ENCODE data around the gene CIDEC.

CIDEC gene

GRCh38 chr3:9846931-9847488, 33.0 kb downstream of the CIDEC start:
- DNase-seq (ENCODE audit: low spot score), result no peak

- DNase-seq (ENCODE audit: low spot score), result no peak
Observed at GRCh38 chr3:9846231-9846630, 33.8 kb downstream of the CIDEC start.

GRCh38 chr3:9843715-9844438, 36.2 kb downstream of the CIDEC start, which contains the start of gene RPUSD3:
TSS of gene RPUSD3 (minus strand) at chr3:9844008. CDS start at chr3:9843990, 18 bp downstream.
- DNase-seq (ENCODE audit: low spot score), result peak; percentile 83

- DNase-seq (ENCODE audit: low spot score), result no peak
Observed at GRCh38 chr3:9841015-9841414, 39.0 kb downstream of the CIDEC start.

- no peak for DNase-seq (ENCODE audit: low spot score)
Observed at GRCh38 chr3:9838856-9839255, 41.2 kb downstream of the CIDEC start.

- DNase-seq (ENCODE audit: low spot score), result no peak
Observed at GRCh38 chr3:9837701-9838582, 42.1 kb downstream of the CIDEC start.

- DNase-seq (ENCODE audit: low spot score), result no peak
Observed at GRCh38 chr3:9834520-9835380, 45.3 kb downstream of the CIDEC start.

- no peak for DNase-seq (ENCODE audit: low spot score)
Observed at GRCh38 chr3:9833078-9833477, 47.0 kb downstream of the CIDEC start.

- DNase-seq (ENCODE audit: low spot score), result no peak
Observed at GRCh38 chr3:9831253-9831652, 48.8 kb downstream of the CIDEC start.

GRCh38 chr3:9828801-9829755, 51.0 kb downstream of the CIDEC start:
- DNase-seq (ENCODE audit: low spot score), result no peak

GRCh38 chr3:9826815-9827573, 53.1 kb downstream of the CIDEC start:
- DNase-seq (ENCODE audit: low spot score), result no peak

GRCh38 chr3:9825451-9826040, 54.5 kb downstream of the CIDEC start:
- no peak for DNase-seq (ENCODE audit: low spot score)

GRCh38 chr3:9820946-9821345, 59.1 kb downstream of the CIDEC start:
- peak; percentile 34 for DNase-seq (ENCODE audit: low spot score)

- no peak for DNase-seq (ENCODE audit: low spot score)
Observed at GRCh38 chr3:9820543-9820942, 59.5 kb downstream of the CIDEC start.

GRCh38 chr3:9818666-9819335, 61.3 kb downstream of the CIDEC start:
- no peak for DNase-seq (ENCODE audit: low spot score)

- DNase-seq (ENCODE audit: low spot score), result no peak
Observed at GRCh38 chr3:9817436-9817835, 62.6 kb downstream of the CIDEC start.

All from SW480 (cell line).